ENCODE data around the gene DROSHA. TPM values are rescaled to one million over a fixed set of nuclear protein-coding genes. Genes with fewer than 3 reads are reported as not detected.

Gene DROSHA
- total and polyA plus RNA-seq, 10 of the 15 experiments (the other 5 are each of a cell fraction or from before 2014, with no cell fraction given): 27.9 to 55.0 (median 37.6) TPM

- no peaks in the 10 kb centered on the region for H3K79me2 ChIP-seq (ENCODE audit: control insufficient read depth, insufficient read depth, low read length)
- H3K4me1 ChIP-seq (ENCODE audit: control insufficient read depth, insufficient read depth, low read length): no peaks in the 10 kb centered on the region
- no peak overlapping the region for H2AFZ ChIP-seq (ENCODE audit: control insufficient read depth, low read depth, low read length)
- H3K9me3 ChIP-seq (replicated peaks; ENCODE audit: control insufficient read depth, insufficient read depth, low read length): no peaks in the 10 kb centered on the region
- H3K36me3 ChIP-seq (ENCODE audit: control insufficient read depth in 2 of 2, insufficient read depth in 2 of 2, low read length in 1 of 2): peaks cover 0 to 9% of the 10 kb centered on the region in 2 experiments; a peak in 2 of 4 replicates
- no peaks in the 10 kb centered on the region for H4K20me1 ChIP-seq (ENCODE audit: control insufficient read depth, insufficient read depth)
- H3K9ac ChIP-seq (ENCODE audit: control insufficient read depth, insufficient read depth, low read length): no peak overlapping the region
- WGBS (ENCODE audit: insufficient coverage, insufficient replicate concordance, low lambda C conversion rate, missing lambda C conversion rate): 98% methylated on average over 4 of the region's 4 CpGs
- H3K4me3 ChIP-seq: no peak overlapping the region
- H3K27ac ChIP-seq (ENCODE audit: control insufficient read depth, insufficient read depth): no peak overlapping the region
- RAD21 ChIA-PET (ENCODE audit: unreplicated experiment): no interaction called here
- TF ChIP-seq GABPA (IDR thresholded peaks at IDR 0.05; ENCODE audit: low read depth): no peak
- TF ChIP-seq POLR2AphosphoS2 (IDR thresholded peaks at IDR 0.05; ENCODE audit: low read depth, low read length): no peak
- TF ChIP-seq ZBTB33 (IDR thresholded peaks at IDR 0.05): no peak
- TF ChIP-seq, protein P1, sequence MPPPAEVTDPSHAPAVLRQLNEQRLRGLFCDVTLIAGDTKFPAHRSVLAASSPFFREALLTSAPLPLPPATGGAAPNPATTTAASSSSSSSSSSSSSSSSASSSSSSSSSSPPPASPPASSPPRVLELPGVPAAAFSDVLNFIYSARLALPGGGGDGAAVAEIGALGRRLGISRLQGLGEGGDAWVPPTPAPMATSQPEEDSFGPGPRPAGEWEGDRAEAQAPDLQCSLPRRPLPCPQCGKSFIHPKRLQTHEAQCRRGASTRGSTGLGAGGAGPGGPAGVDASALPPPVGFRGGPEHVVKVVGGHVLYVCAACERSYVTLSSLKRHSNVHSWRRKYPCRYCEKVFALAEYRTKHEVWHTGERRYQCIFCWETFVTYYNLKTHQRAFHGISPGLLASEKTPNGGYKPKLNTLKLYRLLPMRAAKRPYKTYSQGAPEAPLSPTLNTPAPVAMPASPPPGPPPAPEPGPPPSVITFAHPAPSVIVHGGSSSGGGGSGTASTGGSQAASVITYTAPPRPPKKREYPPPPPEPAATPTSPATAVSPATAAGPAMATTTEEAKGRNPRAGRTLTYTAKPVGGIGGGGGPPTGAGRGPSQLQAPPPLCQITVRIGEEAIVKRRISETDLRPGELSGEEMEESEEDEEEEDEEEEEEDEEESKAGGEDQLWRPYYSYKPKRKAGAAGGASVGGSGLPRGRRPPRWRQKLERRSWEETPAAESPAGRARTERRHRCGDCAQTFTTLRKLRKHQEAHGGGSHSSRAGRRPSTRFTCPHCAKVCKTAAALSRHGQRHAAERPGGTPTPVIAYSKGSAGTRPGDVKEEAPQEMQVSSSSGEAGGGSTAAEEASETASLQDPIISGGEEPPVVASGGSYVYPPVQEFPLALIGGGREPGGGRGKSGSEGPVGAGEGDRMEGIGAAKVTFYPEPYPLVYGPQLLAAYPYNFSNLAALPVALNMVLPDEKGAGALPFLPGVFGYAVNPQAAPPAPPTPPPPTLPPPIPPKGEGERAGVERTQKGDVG (CRISPR knock-in tag; IDR thresholded peaks at IDR 0.05): no peak
- SMC1A ChIA-PET (ENCODE audit: uncharacterized antibody, unreplicated experiment): interaction anchor here (0.6 kb wide), 2 partner anchors 29 to 64 kb away, joined by 3 read pairs; no protein-coding TSS in a partner anchor
- POLR2A ChIA-PET: interaction anchor here (0.5 kb wide), 1 partner anchor 665 kb away, joined by 3 read pairs; no protein-coding TSS in a partner anchor
- DNase-seq (ENCODE audit: low read depth, low spot score) (no peak), ATAC-seq (no peak), FAIRE-seq (no peak)
- intact Hi-C loops (cut with micrococcal nuclease; ENCODE audit: unreplicated experiment) (no loop called here), in situ Hi-C loops (cut with MboI) (no loop called here)
- CTCF ChIA-PET: interaction anchor here (2.0 kb wide), 1 partner anchor 11 kb away, joined by 5 read pairs; no protein-coding TSS in a partner anchor
- no TSS peak for BruUV-seq (replicated peaks)
- H3K27me3 ChIP-seq (replicated peaks in 1 of 2; ENCODE audit: control insufficient read depth in 2 of 2, insufficient read depth in 2 of 2, low read length in 1 of 2): no peaks in the 10 kb centered on the region
- H3K4me2 ChIP-seq (ENCODE audit: control insufficient read depth, insufficient read depth): no peak overlapping the region
Measured at GRCh38 chr5:31427013-31427723, 104.7 kb downstream of the DROSHA start.
